NB4 (cell line): ENCODE results near the gene ADCY1.

ENCODE experiments used
- DNase-seq: peaks from one replicate; pipeline ENCODE4 v3.0.0; 2010; ENCODE audit warnings: low read depth
- H3K4me3 ChIP-seq: one replicate; pipeline ENCODE4 v1.5.1; 2011; ENCODE audit warnings: mild to moderate bottlenecking, low read depth, low read length, moderate library complexity
- MYC ChIP-seq: IDR thresholded peaks from 2 replicates; pipeline ENCODE4 v1.6.1; 2011; ENCODE audit warnings: low read depth, low read length
- POLR2A ChIP-seq: IDR thresholded peaks from 2 replicates; pipeline ENCODE4 v1.6.1; 2011; ENCODE audit warnings: mild to moderate bottlenecking; ENCODE audit not compliant: insufficient read length; ENCODE audit errors: extremely low read depth
- TF ChIP-seq, protein P1 (sequence below): IDR thresholded peaks from 2 replicates; pipeline ENCODE4 v1.6.1; 2011; ENCODE audit warnings: low read depth, low read length
- TF ChIP-seq, protein P2 (sequence below): IDR thresholded peaks from one replicate; pipeline ENCODE4 v1.5.1; 2012; ENCODE audit warnings: low read depth, low read length

Gene ADCY1

DNA sequence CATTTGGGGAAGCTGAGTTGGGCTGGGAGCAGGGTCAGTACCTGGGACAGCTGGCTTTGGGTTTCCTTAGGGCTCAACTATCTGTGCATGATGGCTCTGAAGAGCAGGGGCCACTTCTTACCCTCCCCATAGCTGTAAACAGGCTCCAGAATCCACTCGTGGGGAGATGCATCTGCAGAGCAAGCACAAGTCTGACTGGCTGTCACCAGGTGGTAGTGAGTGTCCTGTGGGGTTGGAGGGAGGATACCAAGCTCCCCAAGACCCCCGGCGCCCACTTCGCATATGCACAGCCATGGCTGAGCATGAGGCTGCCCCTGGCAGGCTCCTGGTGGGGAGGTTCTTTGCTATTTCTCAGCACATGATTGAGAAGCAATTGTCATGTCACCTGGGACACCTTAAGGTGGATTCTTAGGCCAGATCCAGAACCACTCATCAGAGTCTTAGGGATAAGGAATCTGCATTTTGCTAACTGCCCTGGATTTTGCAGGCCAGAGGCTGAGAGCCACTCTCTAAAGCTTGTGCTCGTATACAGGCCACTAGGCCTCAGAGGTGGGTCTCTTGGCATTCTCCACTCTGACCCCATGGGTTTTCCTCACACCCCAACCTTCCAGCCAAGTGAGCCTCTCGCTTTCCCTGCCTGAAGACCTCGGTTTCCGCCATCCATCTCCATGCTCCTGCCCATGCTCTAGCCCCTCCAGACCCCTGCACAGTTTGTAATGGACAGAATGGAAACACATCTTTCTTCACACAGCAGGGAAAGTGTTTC, 53.7 kb downstream of the ADCY1 start:
- TF ChIP-seq POLR2A, result no peak
- TF ChIP-seq, protein P1, sequence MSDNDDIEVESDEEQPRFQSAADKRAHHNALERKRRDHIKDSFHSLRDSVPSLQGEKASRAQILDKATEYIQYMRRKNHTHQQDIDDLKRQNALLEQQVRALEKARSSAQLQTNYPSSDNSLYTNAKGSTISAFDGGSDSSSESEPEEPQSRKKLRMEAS, result no peak
- TF ChIP-seq, protein P2, sequence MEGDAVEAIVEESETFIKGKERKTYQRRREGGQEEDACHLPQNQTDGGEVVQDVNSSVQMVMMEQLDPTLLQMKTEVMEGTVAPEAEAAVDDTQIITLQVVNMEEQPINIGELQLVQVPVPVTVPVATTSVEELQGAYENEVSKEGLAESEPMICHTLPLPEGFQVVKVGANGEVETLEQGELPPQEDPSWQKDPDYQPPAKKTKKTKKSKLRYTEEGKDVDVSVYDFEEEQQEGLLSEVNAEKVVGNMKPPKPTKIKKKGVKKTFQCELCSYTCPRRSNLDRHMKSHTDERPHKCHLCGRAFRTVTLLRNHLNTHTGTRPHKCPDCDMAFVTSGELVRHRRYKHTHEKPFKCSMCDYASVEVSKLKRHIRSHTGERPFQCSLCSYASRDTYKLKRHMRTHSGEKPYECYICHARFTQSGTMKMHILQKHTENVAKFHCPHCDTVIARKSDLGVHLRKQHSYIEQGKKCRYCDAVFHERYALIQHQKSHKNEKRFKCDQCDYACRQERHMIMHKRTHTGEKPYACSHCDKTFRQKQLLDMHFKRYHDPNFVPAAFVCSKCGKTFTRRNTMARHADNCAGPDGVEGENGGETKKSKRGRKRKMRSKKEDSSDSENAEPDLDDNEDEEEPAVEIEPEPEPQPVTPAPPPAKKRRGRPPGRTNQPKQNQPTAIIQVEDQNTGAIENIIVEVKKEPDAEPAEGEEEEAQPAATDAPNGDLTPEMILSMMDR, result no peak
- TF ChIP-seq MYC, result no peak
- DNase-seq, result no peak
- H3K4me3 ChIP-seq, result no peak overlapping the region

DNA sequence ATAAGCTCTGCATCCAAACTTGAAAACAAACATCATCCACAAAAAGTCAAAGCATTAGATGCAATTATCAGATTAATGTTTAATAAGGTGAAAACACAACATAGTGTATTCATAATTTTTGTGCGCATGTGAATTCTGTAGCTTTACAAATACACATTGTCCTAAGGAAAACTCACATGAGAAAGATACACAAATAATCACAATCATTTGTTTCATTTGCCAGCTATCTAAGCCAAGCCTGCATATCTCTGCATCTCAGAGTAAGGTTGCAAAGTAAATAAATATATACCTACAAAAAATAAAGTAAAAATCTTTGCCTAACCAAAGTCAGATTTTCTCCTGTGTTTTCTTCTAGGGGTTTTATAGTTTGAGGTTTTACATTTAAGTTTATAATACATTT, 57.4 kb downstream of the ADCY1 start:
- no peak overlapping the region for H3K4me3 ChIP-seq
- no peak for DNase-seq
- TF ChIP-seq POLR2A, result no peak
- TF ChIP-seq, protein P2, result no peak

DNA sequence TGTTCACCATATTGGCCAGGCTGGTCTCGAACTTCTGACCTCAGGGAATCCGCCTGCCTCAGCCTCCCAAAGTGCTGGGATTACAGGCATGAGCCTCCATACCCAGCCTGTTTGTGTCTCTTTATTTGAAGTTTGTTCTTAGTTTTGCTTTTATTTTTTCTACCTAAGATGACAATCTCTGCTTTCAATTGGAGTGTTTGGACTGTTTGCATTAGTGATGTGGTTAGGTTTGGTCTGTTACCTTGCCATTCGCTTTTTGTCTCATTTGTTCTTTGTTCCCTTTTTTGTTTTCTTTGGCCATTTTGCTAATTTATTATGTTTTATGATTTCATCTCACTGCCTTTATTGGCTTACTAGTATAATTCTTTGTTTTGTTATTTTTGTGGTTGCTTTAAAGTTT, 62.6 kb downstream of the ADCY1 start:
- no peak for DNase-seq
- H3K4me3 ChIP-seq, result no peak overlapping the region
- TF ChIP-seq, protein P1, result no peak
- TF ChIP-seq, protein P2, result no peak
- TF ChIP-seq POLR2A (no peak), MYC (no peak)

DNA sequence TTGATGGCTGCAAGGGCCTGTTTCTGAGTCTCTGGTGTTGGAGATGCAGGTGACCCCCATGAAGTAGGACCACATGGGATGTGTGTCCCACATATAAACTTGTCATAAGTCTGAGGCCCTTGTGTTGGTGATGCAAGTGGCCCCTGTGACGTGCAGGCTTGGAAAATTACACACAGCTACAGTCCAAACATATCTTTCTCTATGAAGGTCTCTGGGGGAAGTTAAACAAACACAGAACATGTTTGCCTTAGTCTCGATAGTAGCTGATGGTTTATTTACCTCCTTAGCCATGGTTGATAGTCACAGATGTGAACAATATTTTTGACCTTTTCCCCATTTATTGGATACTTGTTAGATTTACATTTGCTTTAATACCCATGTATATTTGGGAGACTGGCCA, 64.7 kb downstream of the ADCY1 start:
- H3K4me3 ChIP-seq, result no peak overlapping the region
- no peak for DNase-seq
- TF ChIP-seq MYC (no peak), POLR2A (no peak)
- TF ChIP-seq, protein P2, result no peak
- TF ChIP-seq, protein P1, result no peak

DNA sequence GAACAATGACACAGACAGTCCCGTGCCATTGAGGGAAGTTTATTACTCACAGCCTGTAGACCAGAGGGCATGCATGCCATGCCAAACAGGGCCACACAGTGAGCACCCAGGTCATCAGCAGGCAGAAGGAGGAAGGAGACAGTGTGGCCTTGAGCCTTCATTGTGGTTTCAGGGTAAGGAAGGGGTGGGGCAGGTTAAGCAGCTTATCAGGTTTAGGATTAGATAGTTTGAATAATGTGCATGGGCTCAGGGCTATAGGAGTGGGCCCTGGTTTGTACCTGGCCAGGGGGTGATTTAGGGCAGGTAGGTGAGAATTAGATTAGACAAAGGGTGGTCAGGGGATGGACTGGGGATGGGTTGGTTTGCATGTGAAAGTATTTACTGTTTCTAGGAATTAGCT, 67.9 kb downstream of the ADCY1 start:
- H3K4me3 ChIP-seq, result no peak overlapping the region
- TF ChIP-seq, protein P2, result no peak
- TF ChIP-seq, protein P1, result no peak
- TF ChIP-seq MYC, result no peak
- DNase-seq, result no peak

DNA sequence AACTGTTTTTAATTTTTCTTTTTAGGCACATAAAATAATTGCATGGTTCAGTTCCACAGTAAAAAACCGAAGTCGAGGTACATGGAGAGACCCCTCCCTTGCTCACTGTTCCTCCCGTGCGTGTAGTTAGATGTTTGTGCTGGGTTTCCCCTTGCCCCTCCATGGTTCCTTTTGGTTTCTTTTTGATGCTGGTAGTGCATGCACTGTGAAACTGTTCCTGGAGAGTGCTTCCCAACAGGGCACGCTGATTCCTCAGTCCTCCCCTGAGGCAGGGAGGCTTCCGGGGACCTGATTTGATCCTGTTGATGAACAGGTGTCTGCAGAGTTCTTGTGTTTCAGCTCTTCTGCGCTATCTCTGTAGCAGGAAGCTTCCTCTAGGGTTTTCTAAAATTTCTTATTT, 69.5 kb downstream of the ADCY1 start:
- TF ChIP-seq MYC, result no peak
- TF ChIP-seq, protein P1, result no peak
- TF ChIP-seq, protein P2, result no peak
- TF ChIP-seq POLR2A, result no peak
- no peak overlapping the region for H3K4me3 ChIP-seq
- no peak for DNase-seq
